ENCODE data around the gene SLAMF6. TPM values are rescaled to one million over a fixed set of nuclear protein-coding genes. Genes with fewer than 3 reads are reported as not detected.

The SLAMF6 gene
- total RNA-seq, 1 experiment from 2014 or later = not detected

GRCh38 chr1:160494620-160495019, 28.4 kb downstream of the SLAMF6 start:
- Mint-ChIP-seq H3K27ac (ENCODE audit: low read depth, unreplicated experiment) (no peak overlapping the region), H3K4me1 (ENCODE audit: insufficient read depth, unreplicated experiment) (no peaks in the 10 kb centered on the region), H3K9me3 (ENCODE audit: unreplicated experiment) (no peaks in the 10 kb centered on the region), H3K36me3 (ENCODE audit: insufficient read depth, unreplicated experiment) (no peaks in the 10 kb centered on the region), H3K27me3 (ENCODE audit: insufficient read depth, unreplicated experiment) (peaks cover 9% of the 10 kb centered on the region), H3K4me3 (ENCODE audit: unreplicated experiment) (no peak overlapping the region)
- peak; percentile 35 for DNase-seq (ENCODE audit: unreplicated experiment)
- intact Hi-C loops (cut with micrococcal nuclease) = loop anchor here (1.0 kb wide), 1 partner anchor 113 kb away; no protein-coding TSS in a partner anchor
- peak; percentile 31 for TF ChIP-seq CTCF (IDR thresholded peaks at IDR 0.05; ENCODE audit: unreplicated experiment)
- CTCF ChIA-PET = no interaction called here
- POLR2A ChIA-PET = no interaction called here
- BruUV-seq (replicated peaks) = no TSS peak

- Mint-ChIP-seq H3K27ac (ENCODE audit: low read depth, unreplicated experiment) (no peak overlapping the region), H3K4me1 (ENCODE audit: insufficient read depth, unreplicated experiment) (no peaks in the 10 kb centered on the region), H3K9me3 (ENCODE audit: unreplicated experiment) (no peaks in the 10 kb centered on the region), H3K27me3 (ENCODE audit: insufficient read depth, unreplicated experiment) (peaks cover 25% of the 10 kb centered on the region), H3K36me3 (ENCODE audit: insufficient read depth, unreplicated experiment) (no peaks in the 10 kb centered on the region), H3K4me3 (ENCODE audit: unreplicated experiment) (no peak overlapping the region)
- intact Hi-C loops (cut with micrococcal nuclease) = no loop called here
- no peak for TF ChIP-seq CTCF (IDR thresholded peaks at IDR 0.05; ENCODE audit: unreplicated experiment)
- no peak for DNase-seq (ENCODE audit: unreplicated experiment)
- CTCF ChIA-PET = no interaction called here
- POLR2A ChIA-PET = no interaction called here
- BruUV-seq (replicated peaks) = no TSS peak
Measured at GRCh38 chr1:160492617-160493016, 30.4 kb downstream of the SLAMF6 start.

- intact Hi-C loops (cut with micrococcal nuclease) = no loop called here
- H3K4me3 Mint-ChIP-seq (ENCODE audit: unreplicated experiment) = no peak overlapping the region
- H3K9me3 Mint-ChIP-seq (ENCODE audit: unreplicated experiment) = no peaks in the 10 kb centered on the region
- CTCF ChIA-PET = no interaction called here
- H3K27me3 Mint-ChIP-seq (ENCODE audit: insufficient read depth, unreplicated experiment) = peaks cover 27% of the 10 kb centered on the region
- H3K36me3 Mint-ChIP-seq (ENCODE audit: insufficient read depth, unreplicated experiment) = no peaks in the 10 kb centered on the region
- no peak for DNase-seq (ENCODE audit: unreplicated experiment)
- no peak overlapping the region for H3K27ac Mint-ChIP-seq (ENCODE audit: low read depth, unreplicated experiment)
- no TSS peak for BruUV-seq (replicated peaks)
- POLR2A ChIA-PET = no interaction called here
- TF ChIP-seq CTCF (IDR thresholded peaks at IDR 0.05; ENCODE audit: unreplicated experiment) = no peak
- H3K4me1 Mint-ChIP-seq (ENCODE audit: insufficient read depth, unreplicated experiment) = no peaks in the 10 kb centered on the region
Measured at GRCh38 chr1:160491981-160492380, 31.1 kb downstream of the SLAMF6 start.

- no TSS peak for BruUV-seq (replicated peaks)
- TF ChIP-seq CTCF (IDR thresholded peaks at IDR 0.05; ENCODE audit: unreplicated experiment) = no peak
- ChIA-PET POLR2A (no interaction called here), CTCF (interaction anchor here (0.6 kb wide), 1 partner anchor 52 kb away, joined by 3 read pairs; no protein-coding TSS in a partner anchor)
- no peak for DNase-seq (ENCODE audit: unreplicated experiment)
- Mint-ChIP-seq H3K4me3 (ENCODE audit: unreplicated experiment) (no peak overlapping the region), H3K4me1 (ENCODE audit: insufficient read depth, unreplicated experiment) (no peaks in the 10 kb centered on the region), H3K9me3 (ENCODE audit: unreplicated experiment) (no peaks in the 10 kb centered on the region), H3K27ac (ENCODE audit: low read depth, unreplicated experiment) (no peak overlapping the region), H3K36me3 (ENCODE audit: insufficient read depth, unreplicated experiment) (no peaks in the 10 kb centered on the region), H3K27me3 (ENCODE audit: insufficient read depth, unreplicated experiment) (peaks cover 36% of the 10 kb centered on the region)
- intact Hi-C loops (cut with micrococcal nuclease) = no loop called here
Measured at GRCh38 chr1:160491017-160491416, 32.0 kb downstream of the SLAMF6 start.
